GM21619 (cell line): ENCODE results near the gene CCL7.

ENCODE experiments used
- ATAC-seq: cut with Tn5 transposase; IDR thresholded peaks from one replicate; pipeline ENCODE4 v1.9.1; 2021; ENCODE audit not compliant: unreplicated experiment

The CCL7 gene

DNA sequence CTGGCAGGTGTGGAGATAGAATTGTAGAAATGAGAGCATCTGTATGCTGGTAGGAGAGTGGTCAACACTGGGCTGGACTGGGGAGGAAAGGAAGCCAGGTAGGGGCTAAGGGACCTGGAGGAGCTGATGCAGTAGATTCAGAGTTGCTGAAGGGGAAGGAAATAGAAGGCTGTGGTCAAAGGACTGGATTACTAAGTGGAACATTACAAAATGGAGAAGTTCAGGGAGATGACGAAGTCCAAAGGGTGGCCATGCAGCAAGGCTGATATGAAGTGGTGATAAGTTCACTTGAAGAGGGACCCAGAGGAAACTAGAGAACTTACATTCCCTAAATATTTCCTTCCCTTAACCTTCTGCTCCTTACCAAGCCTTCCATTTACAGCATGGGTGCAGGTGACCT, 23.6 kb upstream of the CCL7 start:
- ATAC-seq = no peak

- no peak for ATAC-seq
Measured at GRCh38 chr17:34246881-34247280, 23.1 kb upstream of the CCL7 start.

GRCh38 chr17:34248511-34249024, 21.5 kb upstream of the CCL7 start:
- ATAC-seq = no peak

DNA sequence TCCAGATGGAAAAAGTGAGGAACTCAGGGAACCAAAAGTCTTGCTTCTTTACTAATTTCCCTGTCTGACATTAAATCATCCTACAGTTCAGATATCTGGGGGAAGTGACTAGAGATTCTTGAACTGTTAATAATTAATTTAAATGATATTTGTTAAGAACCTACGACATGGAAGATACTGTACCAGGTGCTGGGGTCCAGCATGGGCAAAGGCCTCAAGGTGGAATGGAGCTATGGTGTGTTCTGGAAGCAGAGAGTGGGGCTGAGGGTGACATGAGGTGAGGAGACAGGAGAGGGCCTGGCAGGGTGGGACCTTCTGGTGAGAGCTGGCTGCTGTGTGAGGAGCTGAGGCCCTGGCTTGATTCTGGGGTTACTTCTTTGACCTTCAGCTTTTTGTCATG, 21.0 kb upstream of the CCL7 start:
- no peak for ATAC-seq

- ATAC-seq = no peak
Measured at GRCh38 chr17:34249478-34249877, 20.5 kb upstream of the CCL7 start.

GRCh38 chr17:34251186-34251585, 18.8 kb upstream of the CCL7 start:
- ATAC-seq = no peak

DNA sequence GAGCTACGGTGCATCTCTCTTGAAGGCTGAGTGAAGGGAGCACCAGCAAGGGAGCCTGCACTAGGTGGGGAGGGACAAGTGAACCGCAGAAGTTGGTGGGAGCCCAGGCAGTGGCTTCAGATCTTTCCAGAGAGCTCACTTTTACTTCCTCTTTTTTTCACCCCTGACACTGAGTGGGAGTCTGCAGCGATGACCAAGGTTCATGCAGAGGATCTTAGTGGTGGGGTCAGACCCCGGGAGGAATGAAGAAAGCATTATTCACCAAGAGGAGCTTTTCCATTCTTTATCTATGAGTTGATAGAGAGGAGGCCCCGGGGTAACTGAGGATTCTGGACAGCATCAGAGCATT, 18.0 kb upstream of the CCL7 start:
- ATAC-seq = no peak

DNA sequence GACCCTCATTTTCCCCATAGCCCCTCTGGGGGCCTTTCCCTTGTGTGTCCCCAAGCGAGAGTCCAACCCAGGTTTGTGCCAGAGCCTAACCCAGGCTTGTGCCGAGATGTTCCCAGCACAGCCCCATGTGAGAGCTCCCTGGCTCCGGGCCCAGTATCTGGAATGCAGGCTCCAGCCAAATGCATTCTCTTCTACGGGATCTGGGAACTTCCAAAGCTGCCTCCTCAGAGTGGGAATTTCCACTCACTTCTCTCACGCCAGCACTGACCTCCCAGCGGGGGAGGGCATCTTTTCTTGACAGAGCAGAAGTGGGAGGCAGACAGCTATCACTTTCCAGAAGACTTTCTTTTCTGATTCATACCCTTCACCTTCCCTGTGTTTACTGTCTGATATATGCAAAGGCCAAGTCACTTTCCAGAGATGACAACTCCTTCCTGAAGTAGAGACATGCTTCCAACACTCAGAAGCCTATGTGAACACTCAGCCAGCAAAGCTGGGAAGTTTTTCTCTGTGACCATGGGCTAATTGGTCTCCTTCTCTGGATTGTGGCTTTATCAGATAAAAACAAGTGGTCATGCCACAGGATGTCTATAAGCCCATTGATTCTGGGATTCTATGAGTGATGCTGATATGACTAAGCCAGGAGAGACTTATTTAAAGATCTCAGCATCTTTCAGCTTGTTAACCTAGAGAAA, 17.4 kb upstream of the CCL7 start:
- ATAC-seq = no peak

GRCh38 chr17:34253139-34253525, 16.9 kb upstream of the CCL7 start:
- ATAC-seq = no peak

GRCh38 chr17:34254146-34254545, 15.9 kb upstream of the CCL7 start:
- no peak for ATAC-seq

DNA sequence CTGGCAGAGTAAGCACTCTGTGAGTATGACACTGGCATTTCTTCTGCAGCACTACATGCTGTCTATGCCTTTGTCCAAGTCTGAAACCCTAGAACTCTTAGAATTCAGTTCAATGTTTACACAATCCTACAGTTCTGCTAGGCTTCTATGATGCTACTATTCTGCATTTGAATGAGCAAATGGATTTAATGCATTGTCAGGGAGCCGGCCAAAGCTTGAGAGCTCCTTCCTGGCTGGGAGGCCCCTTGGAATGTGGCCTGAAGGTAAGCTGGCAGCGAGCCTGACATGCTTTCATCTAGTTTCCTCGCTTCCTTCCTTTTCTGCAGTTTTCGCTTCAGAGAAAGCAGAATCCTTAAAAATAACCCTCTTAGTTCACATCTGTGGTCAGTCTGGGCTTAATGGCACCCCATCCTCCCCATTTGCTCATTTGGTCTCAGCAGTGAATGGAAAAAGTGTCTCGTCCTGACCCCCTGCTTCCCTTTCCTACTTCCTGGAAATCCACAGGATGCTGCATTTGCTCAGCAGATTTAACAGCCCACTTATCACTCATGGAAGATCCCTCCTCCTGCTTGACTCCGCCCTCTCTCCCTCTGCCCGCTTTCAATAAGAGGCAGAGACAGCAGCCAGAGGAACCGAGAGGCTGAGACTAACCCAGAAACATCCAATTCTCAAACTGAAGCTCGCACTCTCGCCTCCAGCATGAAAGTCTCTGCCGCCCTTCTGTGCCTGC, 15.2 kb upstream of the CCL7 start, which contains the start of gene CCL2:
Gene CCL2, plus strand, starts transcription at position 635 of the 730 bp plus-strand sequence. Its CDS starts 65 bp downstream, at position 700.
- no peak for ATAC-seq

DNA sequence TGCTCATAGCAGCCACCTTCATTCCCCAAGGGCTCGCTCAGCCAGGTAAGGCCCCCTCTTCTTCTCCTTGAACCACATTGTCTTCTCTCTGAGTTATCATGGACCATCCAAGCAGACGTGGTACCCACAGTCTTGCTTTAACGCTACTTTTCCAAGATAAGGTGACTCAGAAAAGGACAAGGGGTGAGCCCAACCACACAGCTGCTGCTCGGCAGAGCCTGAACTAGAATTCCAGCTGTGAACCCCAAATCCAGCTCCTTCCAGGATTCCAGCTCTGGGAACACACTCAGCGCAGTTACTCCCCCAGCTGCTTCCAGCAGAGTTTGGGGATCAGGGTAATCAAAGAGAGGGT, 14.7 kb upstream of the CCL7 start:
- no peak for ATAC-seq

DNA sequence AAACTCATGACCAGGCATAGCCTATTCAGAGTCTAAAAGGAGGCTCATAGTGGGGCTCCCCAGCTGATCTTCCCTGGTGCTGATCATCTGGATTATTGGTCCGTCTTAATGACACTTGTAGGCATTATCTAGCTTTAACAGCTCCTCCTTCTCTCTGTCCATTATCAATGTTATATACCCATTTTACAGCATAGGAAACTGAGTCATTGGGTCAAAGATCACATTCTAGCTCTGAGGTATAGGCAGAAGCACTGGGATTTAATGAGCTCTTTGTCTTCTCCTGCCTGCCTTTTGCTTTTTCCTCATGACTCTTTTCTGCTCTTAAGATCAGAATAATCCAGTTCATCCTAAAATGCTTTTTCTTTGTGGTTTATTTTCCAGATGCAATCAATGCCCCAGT, 14.2 kb upstream of the CCL7 start:
- no peak for ATAC-seq

- ATAC-seq = no peak
Measured at GRCh38 chr17:34257299-34257985, 12.6 kb upstream of the CCL7 start.

DNA sequence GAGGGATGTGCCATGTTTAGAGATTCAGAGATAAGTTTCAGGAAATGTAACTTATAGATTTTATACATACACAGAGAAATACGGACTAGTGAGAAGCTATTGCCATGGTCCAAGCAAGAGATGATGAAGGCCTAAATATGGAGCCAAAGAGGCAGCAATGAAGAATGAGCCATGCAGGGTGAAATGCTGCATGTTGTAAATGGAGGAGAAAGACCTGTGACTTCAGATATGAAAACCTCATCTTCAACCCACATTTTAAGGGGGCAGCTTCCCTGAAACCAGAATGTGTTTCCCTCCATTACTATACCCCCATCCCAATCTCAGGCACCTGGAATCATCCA, 12.1 kb upstream of the CCL7 start:
- no peak for ATAC-seq

GRCh38 chr17:34259146-34259545, 10.9 kb upstream of the CCL7 start:
- ATAC-seq = no peak

DNA sequence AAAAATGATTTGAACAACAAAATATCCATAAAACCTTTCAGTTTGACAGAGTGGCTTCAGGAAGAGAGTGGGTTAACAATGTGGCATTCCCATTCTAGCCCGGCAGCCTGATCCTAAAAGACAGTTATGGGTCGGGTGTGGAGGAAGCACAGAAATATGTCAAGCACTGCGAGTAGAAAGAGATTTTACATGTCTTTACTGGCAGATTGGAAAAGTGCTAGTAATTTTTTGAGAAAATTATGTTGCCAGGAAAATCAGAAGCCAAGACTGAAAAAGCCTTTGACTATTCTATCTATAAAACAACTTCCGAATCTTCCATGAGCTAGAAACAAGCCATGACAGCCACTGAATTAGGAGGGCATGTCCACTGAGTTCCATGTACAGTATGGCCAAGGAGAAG, 9.2 kb upstream of the CCL7 start:
- no peak for ATAC-seq

- no peak for ATAC-seq
Measured at GRCh38 chr17:34261568-34262337, 8.3 kb upstream of the CCL7 start.

GRCh38 chr17:34265711-34266110, 4.3 kb upstream of the CCL7 start:
- no peak for ATAC-seq

DNA sequence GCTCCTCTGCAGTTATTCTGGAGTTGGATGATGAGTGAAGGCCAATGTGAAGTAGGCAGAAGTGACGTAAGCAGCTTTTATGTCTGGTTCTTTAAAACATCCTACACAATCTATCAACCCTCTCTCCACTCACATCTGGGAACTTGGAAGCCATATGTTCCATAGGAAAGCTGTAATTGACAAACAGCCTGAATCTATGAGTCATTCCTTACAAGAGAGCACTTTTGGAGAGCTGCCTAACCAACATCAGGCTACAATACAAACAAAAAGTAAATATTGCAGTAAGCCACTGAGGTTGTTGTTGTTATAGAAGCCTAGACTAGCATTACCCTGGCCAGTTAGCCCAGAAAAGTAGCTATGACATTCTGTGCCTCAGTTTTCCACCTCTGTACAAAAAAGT, 5.9 kb downstream of the CCL7 start:
- ATAC-seq = no peak

DNA sequence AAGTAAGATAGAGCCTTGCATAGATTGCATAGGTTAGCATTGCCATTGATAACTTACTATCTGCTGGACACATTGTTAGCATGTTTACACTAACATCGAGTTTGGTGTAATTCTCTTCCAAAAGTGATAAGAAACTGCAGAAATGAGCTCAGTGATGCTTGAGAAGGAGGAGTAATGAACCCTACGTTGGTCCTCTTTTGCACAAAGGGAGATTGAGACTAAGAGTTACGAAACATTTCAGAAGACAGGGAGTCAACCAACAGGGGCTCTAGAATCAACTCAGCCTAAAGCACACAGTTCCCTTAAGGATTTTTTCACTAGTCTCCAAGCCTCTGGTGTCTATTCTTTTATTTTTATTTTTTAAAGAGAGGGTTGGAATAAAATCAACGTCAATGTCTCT, 6.8 kb downstream of the CCL7 start:
- ATAC-seq = no peak
